Posterior vena cava (tissue), 2 donors: ENCODE results near the gene KCNC3. TPM values are rescaled to one million over a fixed set of nuclear protein-coding genes. Genes with fewer than 3 reads are reported as not detected.

Source experiments
- DNase-seq: peaks from one replicate; pipeline ENCODE4 v3.0.0-alpha.2; 2020; ENCODE audit warnings: low spot score
- intact Hi-C, 2 donors: fragments of 100-400 bp; cut with DNase I; formaldehyde crosslinking; loops; one replicate each; pipeline versions ENCODE4 v1.14.1 to v1.14.2; 2022 to 2023
- long read RNA-seq, 2 donors: library from polyadenylated mRNA; unstranded; transcript quantifications; one replicate each; pipeline ENCODE4 v2.0.0, GENCODE V29; 2020 to 2021
- total RNA-seq, 2 donors: library from RNA; stranded (reverse); fragmentation: NEBNext Ultra II Directional; extraction: Animal tissue kit (Norgen Biotek cat#: 25700); gene quantifications; one replicate each; pipeline ENCODE4 v1.2.1, GENCODE V29; 2021
- donor health status: DM: yes; HTN: yes; CAD: no.
- donor health status: DM: yes; HTN: yes; CAD: no.

Gene KCNC3
- under 1 TPM; 0.83 to 0.90 TPM for total RNA-seq
- long read RNA-seq, donor 1, result 0 reads
- long read RNA-seq, donor 2, result 0 reads

DNA sequence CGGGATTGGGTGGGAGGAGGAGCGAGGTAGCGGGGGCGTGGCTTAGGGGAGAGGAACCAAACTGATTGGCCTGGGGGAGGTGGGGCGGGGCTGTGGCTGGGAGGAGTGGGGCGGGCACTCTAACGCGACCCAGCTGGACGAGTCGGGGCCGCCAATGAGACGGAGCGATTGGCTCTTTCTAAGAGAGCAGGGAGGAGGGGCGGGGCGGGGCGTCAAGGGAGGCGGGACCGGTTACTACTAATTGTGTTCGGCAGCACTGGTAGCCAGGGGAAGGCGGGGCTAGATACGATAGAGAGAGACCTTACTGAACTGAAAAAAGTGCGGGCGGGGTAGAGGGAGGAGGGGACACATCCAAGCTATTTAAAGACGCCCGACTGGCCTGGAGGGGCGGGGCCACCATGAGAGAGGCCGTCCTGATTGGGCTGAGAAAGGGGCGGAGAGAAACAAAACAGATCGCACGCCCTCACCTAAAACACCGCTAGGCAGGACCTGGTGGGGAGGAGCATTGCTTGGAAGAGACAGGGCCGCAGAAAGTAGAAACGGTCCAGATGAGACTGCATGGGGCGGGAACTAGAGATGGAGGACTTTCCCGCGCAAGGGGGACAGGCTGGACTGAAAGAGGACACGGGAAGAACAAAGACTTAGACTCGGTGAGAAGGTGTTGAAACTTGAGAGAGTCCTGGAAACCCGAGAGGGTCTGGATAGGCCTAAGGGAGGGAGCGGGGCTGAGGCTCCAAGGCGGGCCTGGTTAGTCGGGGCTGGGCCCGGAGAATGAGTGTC, at the start of gene KCNC3:
Gene KCNC3, minus strand, starts transcription at position 232 of the 780 bp plus-strand sequence. CDS start 295 bp downstream, outside the sequence.
- intact Hi-C loops, result no loop called here
- DNase-seq, result peak; percentile 98

DNA sequence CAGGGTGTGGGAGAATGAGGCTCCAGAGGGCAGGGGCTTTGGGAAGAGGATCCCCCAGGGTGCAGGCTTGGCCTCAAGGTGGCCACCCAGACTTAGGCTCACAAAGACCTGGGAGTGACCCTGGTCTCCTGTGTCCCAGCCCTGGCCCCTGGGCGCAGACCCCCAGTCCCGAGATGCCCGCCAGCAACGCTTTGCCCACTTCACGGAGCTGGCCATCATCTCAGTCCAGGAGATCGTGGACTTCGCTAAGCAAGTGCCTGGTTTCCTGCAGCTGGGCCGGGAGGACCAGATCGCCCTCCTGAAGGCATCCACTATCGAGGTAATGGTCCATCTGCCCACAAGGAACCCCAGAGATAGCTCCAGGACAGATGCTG, 49.7 kb upstream of the KCNC3 start:
- DNase-seq, result no peak
- intact Hi-C loops, result no loop called here

DNA sequence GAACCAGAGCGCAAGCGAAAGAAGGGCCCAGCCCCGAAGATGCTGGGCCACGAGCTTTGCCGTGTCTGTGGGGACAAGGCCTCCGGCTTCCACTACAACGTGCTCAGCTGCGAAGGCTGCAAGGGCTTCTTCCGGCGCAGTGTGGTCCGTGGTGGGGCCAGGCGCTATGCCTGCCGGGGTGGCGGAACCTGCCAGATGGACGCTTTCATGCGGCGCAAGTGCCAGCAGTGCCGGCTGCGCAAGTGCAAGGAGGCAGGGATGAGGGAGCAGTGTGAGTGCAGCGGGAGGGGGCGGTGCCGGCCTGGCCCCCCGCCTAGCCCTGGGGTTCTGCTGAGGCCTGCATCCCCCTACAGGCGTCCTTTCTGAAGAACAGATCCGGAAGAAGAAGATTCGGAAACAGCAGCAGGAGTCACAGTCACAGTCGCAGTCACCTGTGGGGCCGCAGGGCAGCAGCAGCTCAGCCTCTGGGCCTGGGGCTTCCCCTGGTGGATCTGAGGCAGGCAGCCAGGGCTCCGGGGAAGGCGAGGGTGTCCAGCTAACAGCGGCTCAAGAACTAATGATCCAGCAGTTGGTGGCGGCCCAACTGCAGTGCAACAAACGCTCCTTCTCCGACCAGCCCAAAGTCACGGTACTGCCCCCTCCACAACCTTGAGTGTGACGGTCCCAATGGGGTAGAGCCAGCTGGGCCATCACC, 49.1 kb upstream of the KCNC3 start:
- intact Hi-C loops, result no loop called here

DNA sequence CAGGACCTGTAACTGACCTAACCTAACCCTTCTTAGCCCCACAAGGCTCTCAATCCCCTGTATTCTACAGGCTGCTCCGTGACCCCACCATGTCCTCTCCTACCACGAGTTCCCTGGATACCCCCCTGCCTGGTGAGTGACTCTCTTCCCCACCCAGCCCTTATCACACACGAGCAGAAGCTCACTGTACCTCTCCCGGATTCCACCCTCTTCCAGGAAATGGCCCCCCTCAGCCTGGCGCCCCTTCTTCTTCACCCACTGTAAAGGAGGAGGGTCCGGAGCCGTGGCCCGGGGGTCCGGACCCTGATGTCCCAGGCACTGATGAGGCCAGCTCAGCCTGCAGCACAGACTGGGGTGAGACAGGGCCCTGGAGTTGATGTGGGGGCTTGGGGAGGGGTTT, 48.3 kb upstream of the KCNC3 start:
- no peak for DNase-seq

More for the DNA sequence above, 49.1 kb upstream of the KCNC3 start:
- no peak for DNase-seq

DNA sequence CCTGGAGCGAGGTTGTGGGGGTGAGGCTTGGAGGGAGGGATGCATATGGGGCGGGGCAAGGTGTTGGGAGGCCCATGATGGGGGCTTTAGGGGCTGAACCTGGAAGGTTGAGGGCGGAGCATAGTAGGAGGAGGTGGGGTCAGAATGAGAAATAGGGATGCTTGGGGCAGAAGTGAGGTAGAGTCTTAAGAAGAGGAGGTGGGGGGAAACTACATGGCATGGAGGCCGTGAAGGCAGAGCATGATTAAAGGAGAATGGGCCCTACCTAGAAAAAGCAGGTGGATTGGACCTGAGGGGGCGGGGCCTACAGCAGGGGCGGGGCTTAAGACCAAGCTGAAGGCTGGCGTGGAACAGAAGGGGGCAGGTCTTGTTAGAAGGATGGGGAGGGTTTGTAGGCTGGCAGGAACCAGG, 47.9 kb upstream of the KCNC3 start:
- DNase-seq, result no peak
- intact Hi-C loops, result no loop called here

More for the DNA sequence above, 48.3 kb upstream of the KCNC3 start:
- intact Hi-C loops, result no loop called here

DNA sequence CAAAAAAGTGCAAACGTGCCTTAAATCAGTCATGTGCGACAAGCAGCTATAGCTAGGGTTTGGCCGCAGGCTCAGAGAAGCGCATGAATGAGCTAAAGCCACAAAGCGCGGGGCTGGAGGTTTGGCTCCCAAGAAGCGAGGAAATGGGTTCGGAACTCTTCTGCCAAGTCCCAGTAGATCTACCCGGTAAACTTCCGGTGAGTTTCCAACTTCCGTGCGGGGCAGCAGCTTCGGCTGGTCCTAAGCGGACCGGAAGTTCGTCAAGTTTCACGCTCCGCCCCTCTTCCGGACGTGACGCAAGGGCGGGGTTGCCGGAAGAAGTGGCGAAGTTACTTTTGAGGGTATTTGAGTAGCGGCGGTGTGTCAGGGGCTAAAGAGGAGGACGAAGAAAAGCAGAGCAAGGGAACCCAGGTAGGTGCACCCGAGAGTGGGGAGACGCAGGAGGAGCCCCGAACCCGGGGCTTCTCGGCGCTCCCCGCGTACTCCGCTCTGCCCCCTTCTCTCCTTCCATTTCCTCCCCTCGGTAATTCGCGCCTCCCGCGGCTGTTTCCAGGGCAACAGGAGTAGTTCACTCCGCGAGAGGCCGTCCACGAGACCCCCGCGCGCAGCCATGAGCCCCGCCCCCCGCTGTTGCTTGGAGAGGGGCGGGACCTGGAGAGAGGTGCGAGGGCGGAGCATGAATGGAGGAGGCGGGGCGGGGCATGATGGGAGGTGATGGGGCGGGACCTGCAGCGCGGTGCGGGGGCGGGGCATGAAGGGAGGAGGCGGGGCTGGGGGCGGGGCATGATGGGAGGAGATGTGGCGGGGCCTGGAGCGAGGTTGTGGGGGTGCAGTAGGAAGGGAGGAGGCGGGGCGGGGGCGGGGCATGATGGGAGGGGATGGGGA, 47.2 kb upstream of the KCNC3 start, which contains the start of gene NR1H2:
Gene NR1H2, plus strand, starts transcription at position 292 of the 885 bp plus-strand sequence. CDS start 1,149 bp downstream, outside the sequence.
- intact Hi-C loops, result no loop called here
- DNase-seq, result peak; percentile 99

DNA sequence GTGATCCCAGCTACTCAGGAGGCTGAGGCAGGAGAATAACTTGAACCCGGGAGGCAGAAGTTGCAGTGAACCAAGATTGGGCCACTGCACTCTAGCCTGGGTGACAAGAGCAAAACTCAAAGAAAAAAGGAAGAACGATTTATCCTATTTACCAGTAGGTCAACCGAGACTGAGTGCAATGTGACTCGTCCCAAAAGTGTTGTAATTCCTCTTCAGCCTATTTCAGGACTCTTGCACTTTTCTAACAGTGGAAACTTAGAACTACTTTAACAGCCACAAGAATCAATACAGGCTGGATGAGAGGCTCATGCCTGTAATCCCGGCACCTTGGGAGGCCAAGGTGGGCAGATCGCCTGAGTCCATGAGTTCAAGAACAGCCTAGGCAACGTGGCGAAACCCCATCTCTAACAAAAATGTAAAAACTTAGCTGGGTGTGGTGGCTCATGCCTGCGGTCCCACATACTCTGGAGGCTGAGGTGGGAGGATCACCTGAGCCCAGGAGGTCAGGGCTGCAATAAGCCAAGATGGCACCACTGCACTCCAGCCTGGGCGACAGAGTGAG, 42.8 kb upstream of the KCNC3 start:
- DNase-seq, result no peak
- intact Hi-C loops, result no loop called here

DNA sequence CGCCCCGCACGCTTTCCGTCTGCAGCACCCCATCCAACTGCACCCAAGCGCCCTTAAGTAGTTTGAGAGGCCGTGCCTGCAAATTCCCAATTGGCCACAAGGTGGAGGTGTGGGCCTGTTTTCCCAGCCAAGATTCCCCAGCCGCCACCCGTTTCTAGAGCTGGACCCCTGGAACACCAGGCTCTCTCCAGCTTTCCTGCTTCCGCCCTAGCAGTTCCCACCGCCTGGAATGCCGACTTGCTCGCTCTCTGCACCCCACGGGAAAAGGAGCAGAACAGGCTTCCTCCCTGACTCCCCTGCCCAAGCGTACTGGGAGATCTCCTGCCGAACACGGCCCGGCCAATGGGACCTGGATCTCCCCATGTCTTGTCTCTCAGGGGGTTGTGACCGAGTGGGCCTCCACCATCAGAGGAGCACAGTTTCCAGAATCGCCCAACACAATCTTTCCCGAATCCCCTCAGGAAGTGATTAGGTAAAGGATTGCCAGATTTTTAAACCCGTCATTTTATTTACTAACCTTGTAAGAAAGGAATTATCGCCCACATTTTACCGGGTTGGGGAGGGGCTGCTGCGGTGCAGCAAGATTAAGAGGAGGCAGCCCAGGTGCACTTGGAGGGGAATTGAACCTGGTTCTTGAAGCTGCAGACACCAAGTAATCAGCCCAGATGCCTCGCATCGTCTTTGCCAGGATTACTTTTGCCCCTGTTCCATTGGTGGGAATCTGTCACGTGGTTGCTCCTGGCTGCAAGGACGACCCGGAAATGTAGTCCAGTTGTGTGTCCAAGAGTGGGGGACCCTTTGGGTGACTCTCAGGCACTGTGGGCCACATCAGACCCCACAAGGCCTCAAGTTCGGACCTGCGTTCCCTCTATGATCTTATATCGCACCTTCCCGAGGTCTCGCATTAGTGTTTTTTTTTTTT, 39.7 kb upstream of the KCNC3 start:
- intact Hi-C loops, result loop anchor here in 1 of 2 donors (10.0 kb wide), 2 partner anchors 46 to 416 kb away; partner anchors contain the start of gene SPIB
- peak; percentile 93 for DNase-seq

DNA sequence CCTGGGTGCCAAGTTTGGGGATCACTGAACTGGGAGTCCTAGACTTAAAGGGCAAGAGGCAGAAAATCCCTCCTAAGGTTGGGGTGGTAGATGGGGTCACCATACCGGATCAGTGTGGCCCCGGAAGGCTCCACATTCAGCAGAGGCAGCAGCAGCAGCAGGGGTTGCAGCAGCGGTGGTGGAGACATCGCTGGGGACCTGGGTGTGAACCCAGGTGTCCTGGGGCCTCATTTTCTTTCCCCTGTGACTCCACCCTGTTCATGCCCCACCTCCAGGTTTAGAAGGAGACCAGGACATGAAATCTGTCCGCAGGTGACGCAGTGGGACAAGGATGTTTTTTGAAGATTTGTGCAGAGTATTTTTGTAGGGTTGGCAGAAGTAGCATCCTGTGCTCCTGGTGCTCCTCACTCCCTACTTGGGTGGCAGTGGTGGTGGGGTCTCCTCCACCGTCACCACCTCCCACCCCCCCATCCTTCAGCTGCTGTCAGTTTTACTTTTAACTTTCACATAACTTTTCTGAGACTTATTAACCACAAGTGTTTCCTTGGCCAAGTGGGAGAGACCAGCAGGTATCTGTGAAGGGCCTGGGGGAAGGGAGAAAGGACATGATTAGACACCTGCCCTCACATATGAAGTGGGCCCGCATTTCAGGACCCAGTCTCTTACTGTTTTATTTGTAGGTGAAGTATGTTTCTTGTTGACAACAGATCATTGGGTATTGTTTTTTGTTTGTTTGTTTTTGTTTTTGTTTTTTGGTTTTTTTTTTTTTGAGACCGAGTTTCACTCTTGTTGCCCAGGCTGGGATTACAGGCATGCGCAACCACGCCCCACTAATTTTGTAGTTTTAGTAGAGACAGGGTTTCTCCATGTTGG, 36.5 kb upstream of the KCNC3 start, which contains the start of gene NAPSA:
Gene NAPSA, minus strand, starts transcription at position 206 of the 873 bp plus-strand sequence. Its CDS starts 18 bp downstream, at position 188.
- intact Hi-C loops, result loop anchor here in 1 of 2 donors (10.0 kb wide), 2 partner anchors 49 to 419 kb away; partner anchors contain the start of gene SPIB
- no peak for DNase-seq

DNA sequence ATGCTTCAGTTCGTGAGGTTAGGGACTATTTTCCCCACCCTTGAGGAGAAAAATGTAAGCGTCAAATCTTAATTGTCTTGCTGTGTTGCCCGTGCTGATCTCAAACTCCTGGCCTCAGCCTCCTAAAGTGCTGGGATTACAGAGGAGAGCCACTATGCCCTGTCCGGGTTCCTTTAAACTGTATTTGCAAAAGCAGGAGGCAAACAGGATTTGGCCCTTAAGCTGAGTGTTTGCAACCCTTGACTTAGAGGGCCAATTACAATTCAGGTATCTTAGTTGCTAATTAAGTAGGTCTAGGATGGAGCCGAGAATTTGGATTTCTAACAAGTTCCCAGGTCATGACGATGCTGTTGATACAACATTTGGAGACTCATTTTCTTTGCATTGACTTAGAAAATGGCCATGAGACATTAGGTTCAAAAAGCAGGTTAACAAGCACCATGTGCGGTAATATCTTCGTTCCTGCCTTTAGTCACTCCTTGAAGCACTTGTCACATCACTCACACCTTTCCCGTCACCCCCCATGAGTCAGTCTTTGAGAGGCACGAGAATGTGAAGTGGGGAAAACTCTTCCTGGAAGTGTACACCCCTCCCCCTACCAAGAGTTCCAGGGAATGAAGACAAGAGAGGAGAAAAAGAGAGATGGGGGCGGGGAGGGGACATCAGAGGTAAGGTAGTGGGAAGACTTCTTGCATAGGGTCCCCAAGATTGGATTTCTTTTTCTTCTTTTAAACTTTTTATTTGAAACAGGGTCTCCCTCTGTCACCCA, 33.7 kb upstream of the KCNC3 start:
- intact Hi-C loops, result loop anchor here in 1 of 2 donors (10.0 kb wide), 2 partner anchors 52 to 422 kb away; partner anchors contain the start of gene SPIB
- peak; percentile 29 for DNase-seq

DNA sequence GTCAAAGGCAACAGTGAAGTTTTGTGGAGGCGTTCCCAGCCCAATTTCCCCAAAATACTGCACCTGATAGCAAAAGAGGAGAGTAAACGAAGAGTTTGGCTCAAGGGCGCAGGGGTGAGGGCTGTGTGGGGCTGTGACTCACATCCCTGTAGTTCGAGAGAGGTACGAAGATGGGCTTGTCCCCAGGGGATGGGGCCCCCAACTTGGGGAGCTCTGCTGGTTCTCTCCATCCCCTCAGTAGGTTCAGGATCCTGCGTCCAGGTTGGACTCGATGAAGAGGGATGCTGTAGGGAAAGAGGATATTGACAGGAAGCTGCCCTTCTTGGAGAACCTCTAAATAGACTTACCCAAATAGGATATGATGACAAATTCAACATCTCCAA, 32.8 kb upstream of the KCNC3 start:
- DNase-seq, result peak; percentile 71
- intact Hi-C loops, result loop anchor here in 1 of 2 donors (10.0 kb wide), 2 partner anchors 53 to 423 kb away; partner anchors contain the start of gene SPIB

DNA sequence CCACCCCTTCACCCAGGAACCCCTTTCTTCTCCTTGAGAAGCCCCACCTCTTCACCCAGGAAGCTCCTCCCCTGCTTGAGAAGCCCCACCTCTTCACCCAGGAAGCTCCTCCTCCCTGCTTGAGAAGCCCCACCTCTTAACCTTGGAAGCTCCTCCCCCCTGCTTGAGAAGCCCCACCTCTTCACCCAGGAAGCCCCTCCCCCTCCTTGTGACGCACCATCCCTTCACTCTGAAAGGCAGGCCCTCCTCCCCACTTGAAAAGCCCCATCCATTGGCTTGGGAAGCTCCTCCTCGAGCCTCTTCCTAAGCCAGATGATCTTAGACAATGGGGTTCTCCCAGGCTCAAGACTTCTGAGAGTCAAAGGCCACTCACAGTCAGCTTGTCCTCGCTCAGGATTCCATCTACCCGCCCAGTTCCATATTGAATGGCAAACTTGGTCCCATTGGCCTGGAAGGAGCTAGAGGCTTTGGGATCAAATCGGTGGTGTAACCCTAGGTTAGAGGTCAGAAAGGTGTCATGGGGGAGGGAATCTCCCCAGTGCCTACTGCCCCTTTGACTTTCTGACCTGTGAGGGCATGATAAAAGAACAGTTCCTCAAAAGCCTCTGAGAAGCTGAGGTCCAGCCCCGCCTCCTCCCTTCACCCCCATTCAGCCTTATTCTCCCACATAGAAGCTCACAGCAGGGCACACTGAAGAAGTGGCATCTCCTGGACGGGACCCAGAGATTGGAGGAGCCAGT, 32.3 kb upstream of the KCNC3 start:
- intact Hi-C loops, result loop anchor here in 1 of 2 donors (10.0 kb wide), 2 partner anchors 53 to 423 kb away; partner anchors contain the start of gene SPIB
- peak; percentile 19 for DNase-seq

DNA sequence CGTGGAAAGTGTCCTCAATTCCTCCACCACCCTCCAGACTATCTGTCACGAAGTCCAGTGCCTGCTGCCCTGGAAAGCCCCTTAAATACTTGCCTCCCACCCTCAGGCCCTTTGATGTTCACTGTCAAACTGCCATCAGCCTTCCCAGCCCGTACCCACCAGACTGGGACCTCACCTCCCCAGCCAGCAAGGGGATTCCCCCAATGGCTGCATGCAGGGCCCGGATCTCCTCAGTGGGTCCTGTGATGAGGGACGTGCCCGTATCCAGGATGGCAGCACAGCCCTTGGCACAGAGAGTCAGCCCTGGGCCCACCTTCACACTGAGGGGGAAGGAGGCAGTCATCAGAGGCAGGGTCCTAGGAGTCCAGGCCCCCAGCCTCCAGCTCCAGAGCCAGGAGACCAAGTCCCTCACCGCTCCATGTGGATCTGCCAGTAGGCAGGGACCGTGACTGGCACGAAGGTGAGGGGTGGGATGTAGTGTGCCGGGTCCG, 30.2 kb upstream of the KCNC3 start:
- DNase-seq, result peak; percentile 63
- intact Hi-C loops, result loop anchor here in 1 of 2 donors (10.0 kb wide), 1 partner anchor 425 kb away; no protein-coding TSS in a partner anchor

DNA sequence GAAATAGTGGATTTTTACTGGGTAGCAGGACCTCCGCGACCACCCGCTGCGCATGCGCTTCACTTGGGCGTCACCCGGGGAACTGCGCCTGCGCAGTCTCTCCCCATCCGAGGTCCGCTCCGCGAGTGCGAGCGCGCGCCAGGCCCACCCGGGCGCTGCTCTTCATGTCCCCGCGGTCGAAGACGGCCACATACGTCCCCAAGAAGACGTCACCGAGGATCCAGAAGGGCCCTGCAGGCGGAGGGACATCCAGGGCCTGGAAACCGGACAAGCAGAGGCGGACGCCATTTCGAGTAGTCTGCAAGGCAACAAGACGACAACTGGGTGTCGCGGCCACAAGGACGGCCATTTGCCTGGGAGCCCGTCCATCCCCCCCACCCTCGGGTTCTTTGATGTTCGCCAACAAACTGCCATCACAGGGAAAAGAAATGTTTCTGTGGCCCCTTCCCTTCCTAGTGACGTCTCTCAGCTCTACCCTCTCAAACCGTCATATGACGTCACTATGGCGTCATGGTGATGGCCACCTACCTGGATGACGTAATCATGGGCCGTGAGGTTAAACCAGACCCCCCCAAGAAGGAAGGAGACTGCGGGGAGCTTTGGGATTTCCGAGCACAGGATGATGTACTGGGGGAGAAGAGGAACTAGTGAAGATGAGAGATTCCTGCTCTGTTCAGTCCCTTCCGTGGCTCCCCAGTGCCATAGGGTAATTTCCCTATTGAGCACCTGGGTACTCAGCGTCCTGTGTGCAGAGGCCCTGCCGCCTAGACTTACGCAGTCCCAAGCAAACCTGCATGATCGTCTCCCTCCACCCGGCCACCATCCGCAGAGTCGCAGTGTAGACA, 29.5 kb upstream of the KCNC3 start:
- DNase-seq, result peak; percentile 93
- intact Hi-C loops, result loop anchor here in 1 of 2 donors (10.0 kb wide), 1 partner anchor 426 kb away; no protein-coding TSS in a partner anchor
